Inflammatory macrophage treated with lipopolysaccharide for 4 hours (primary cell): Measurements from ENCODE around the gene SEPHS2.
"Not testable (repeated sequence)": the region's sequence is repeated elsewhere in the genome, so short reads cannot be mapped to it uniquely, and the experiment has no call there.

ENCODE experiments used
- DNase-seq: peaks from one replicate; pipeline ENCODE4 v3.0.0-alpha.2; 2020

Gene SEPHS2

DNA sequence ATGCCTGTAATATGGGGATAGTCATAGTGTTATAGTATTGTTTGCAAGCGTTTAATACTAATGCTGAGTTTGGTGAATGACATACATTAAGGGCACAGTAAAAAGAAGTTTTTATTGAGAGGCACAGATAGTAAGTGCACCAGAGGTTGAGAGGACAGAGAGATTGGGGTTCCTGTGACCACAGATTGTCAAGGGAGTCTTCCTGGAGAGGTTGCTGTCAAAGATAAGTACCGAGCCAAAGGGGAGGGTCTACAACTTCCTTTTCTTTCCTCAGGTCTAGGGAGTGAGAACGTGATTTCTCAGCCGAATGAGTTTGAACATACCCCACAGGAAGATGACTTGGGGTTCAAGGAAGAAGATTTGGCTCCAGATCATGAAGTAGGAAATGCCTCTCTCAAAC, 48.6 kb downstream of the SEPHS2 start:
- DNase-seq = no peak

DNA sequence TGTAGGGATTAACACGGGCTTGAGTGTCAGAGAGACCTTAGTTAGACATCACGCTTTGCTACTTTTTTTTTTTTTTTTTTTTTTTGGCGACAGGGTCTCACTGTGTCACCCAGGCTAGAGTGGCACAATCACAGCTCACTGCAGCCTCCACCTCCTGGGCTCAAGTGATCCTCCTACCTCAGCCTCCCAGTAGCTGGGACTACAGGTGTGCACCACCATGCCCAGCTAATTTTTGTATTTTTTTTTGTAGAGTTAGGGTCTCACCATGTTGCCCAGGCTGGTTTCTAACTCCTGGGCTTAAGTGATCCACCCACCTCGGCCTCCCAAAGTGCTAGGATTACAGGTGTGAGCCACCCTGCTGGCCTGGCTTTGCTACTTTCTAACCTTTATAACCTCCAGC, 49.0 kb downstream of the SEPHS2 start:
- not testable (repeated sequence) for DNase-seq

DNA sequence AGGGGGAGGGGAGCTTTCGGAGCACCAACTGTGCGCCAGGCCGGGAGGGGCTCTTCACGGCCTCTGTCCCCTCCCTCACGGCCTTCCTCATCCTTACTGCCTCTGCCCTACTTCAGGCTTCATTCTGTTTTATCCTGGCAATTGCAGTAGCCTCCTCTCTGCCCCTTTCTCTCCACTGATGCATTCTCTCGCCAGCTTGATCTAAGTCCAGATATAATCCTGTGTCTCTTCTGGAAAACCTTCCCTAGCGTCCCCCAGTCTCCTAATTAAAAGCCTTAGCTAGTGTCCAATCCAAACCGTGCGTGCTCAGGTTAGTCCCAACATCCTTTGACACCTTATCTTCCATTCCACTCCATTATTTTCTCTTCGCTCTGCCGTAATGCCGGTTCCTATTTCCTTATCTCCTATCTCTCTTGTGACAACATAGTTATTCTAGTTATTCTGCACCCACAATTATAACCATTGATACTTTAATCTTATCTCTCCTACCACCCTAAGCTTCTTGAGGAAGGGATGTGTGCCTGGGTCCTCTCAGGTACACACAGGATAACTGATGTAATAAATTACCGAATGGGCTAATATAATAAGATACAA, 49.6 kb downstream of the SEPHS2 start:
- no peak for DNase-seq

DNA sequence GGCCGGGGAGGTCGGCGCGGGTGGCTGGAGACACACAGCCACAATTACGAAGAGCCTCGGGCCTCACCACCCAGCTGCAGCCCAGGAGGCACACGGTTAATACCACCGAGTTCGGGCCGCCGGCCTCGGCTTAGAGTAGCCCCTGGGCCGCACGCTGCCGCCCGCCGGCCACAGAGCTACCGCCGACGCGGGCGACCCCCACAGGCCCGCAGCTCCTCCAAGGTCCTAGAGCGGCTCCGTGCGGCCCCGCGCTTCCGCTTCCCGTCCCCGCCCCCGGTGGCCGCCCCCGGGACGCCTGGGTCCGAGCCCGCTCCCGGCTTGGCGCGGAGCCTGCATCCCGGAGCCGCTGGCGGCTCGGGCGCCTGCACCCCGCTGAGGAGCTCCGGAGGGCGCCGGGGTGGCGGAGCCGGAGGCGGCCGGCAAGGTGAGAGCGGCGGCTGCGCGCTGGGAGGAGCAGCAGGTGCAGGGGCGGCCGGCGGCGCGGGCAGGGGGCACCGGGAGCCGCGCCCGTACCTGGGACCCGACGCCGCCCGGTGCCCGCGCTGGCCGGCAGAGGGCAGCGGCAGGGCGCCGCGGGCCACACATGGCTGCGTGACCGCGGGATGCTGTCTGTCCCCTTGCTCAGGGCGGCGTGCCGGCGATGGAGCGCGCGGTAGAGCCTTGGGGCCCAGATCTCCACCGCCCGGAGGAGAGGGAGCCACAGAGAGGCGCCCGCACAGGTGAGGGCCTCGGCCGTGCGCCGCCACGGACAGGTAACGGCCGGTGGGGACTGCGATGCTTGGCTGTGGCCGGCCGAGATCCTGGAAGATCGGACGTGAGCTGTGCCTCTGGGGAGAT, 50.3 kb downstream of the SEPHS2 start, which contains the start of gene ZNF48:
ZNF48 (plus strand) TSS at position 266 of the 837 bp plus-strand sequence; CDS start at position 641, 375 bp downstream.
- DNase-seq = peak; percentile 57

DNA sequence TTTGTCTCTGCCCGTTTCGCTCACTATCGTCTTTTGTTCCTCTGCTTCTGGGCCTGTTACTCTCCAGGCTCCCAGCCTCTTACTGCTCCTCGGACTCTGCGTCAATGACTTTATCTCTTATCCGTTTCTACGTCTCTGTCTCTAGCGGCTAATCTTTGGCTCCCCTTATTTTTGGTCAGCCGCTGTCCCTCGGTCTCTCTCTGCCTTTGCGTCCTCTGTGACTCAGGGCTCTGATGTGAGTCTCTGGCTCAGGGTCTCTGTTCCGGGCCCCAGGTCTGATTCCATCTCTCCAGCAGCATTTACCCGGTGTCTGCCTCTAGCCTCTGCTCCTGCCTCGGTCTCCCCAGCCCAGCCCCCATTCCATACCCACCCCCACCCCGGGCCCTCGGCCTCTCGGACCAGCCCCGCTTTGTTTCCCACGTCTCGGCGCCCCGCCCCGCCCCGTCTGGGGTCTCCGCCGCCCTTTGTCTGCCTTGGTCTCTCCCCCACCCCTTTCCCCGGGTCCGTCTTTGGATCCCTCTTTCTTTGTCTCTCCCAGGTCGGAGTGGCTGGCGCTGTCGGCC, 51.0 kb downstream of the SEPHS2 start:
- no peak for DNase-seq
